Retinal pigment epithelial cell (primary cell): Measurements from ENCODE around the gene OSBPL9.

Source experiments
- DNase-seq: peaks from one replicate; pipeline ENCODE4 v3.0.0-alpha.2; 2010; ENCODE audit warnings: low read depth
- H3K4me3 ChIP-seq: 2 replicates; pipeline ENCODE4 v1.5.1; 2011; ENCODE audit warnings: mild to moderate bottlenecking, low read length, control low read depth, moderate library complexity
- TF ChIP-seq, protein P1 (sequence below): conservative IDR thresholded peaks from 2 replicates; pipeline ENCODE4 v1.5.1; 2011; ENCODE audit warnings: low read depth, low read length, control low read depth, inconsistent platforms

The OSBPL9 gene

DNA sequence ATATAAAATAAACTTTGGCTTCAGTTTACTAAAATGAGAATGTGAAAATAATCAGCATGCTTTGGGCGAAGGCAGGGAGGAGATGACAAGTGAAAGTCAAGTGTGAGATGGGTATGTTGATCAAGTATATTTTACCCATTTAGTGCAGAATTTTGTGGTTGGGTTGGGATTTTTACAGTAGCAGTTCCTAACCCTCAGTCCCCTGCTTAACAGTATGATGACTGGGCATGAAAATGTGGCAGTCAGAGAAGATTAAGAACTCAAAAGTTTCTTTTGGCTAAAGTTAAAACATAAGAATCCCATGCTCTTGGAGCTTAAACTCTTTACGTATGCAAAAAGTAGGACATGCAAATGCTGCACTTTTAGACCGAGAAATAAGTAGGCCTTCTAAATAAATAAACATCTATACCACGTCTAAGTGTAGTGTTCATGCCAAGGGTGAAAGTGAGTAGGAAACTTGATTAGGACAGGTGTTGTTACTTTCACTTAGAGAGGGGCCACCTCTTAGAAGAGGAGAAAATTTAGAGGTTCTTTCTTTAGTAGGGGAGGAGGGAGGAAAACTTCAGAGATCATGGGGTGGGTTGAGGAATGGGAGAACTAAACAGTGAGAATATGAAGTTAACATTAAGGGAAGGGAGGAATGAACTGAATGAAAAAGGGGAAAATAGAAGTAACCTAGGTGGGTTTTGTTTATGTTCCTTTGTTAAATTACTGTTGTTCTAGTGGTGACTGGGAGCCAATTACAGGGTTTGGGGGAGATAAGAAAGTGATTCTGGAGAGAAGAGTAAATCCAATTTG lies 127.8 kb downstream of the OSBPL9 start:
- TF ChIP-seq, protein P1, sequence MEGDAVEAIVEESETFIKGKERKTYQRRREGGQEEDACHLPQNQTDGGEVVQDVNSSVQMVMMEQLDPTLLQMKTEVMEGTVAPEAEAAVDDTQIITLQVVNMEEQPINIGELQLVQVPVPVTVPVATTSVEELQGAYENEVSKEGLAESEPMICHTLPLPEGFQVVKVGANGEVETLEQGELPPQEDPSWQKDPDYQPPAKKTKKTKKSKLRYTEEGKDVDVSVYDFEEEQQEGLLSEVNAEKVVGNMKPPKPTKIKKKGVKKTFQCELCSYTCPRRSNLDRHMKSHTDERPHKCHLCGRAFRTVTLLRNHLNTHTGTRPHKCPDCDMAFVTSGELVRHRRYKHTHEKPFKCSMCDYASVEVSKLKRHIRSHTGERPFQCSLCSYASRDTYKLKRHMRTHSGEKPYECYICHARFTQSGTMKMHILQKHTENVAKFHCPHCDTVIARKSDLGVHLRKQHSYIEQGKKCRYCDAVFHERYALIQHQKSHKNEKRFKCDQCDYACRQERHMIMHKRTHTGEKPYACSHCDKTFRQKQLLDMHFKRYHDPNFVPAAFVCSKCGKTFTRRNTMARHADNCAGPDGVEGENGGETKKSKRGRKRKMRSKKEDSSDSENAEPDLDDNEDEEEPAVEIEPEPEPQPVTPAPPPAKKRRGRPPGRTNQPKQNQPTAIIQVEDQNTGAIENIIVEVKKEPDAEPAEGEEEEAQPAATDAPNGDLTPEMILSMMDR, result no peak
- H3K4me3 ChIP-seq, result no peak overlapping the region
- DNase-seq, result no peak

DNA sequence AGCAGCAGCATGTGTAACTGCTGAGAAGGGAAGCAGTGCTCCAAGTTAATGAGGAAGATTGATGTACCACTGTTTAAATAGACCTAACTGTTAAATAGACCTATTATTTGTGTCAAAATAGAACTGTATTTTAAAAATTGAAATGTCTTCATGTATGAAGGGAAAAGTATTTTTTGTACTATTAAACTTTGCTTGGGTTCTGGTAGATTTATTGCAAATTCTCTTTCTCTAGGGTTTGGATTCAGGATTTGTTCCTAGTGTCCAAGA lies 128.3 kb downstream of the OSBPL9 start:
- no peak overlapping the region for H3K4me3 ChIP-seq
- no peak for DNase-seq
- TF ChIP-seq, protein P1, result no peak

DNA sequence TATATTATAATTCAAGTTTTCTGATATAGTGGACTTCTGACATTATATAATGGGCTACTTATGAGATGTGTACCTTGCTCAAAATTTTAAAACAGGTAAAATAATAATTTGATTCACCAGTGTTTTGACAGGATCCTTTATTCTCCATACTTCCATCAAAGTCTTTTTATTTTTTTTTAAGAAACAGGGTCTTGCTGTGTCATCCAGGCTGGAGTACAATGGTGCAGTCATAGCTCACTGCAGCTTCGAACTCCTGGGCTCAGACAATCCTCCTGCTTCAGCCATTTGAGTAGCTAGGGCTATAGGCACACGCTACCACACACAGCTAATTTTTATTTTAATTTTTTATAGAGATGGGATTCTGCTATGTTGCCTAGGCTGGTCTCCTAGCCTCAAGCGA lies 132.3 kb downstream of the OSBPL9 start:
- TF ChIP-seq, protein P1, result no peak
- no peak overlapping the region for H3K4me3 ChIP-seq
- no peak for DNase-seq

DNA sequence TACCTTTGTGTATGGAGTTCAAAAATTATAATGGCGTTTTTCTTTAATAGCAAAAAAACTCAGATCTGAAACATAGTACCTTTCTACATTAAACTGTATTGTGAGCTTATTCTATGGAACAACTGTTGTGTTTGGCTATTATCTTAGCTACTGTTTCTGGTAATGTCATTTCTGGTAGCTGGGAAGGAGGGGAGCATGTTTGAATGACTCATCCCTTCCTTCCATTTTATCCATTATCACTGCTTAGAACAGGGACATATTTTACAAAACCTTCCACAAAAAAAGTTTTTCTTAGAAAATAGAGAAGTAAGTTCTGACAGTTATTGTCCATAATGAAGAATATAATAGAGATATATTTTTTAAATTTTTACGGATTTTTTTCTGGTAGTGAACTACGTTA lies 133.3 kb downstream of the OSBPL9 start:
- DNase-seq, result no peak
- TF ChIP-seq, protein P1, result no peak

DNA sequence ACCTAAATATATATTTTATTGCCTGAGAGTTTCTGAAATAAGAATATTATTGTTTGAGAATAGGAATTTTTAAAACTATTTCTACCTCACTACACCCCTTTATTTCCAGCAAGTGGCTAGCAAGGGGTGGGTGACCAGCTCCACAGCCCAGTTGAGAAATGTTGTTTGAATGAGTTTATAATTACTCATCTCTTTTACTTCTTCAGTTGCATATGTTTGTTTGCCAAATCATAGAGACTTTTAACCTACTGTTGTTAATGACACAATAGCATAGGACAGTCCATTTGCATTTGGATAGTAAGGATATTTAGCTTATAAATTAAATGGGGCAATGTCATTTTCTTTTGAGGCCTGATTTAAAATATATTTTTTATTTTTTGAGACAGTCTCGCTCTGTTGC lies 133.8 kb downstream of the OSBPL9 start:
- no peak overlapping the region for H3K4me3 ChIP-seq
- DNase-seq, result no peak
- TF ChIP-seq, protein P1, result no peak

More for the DNA sequence above, 133.3 kb downstream of the OSBPL9 start:
- H3K4me3 ChIP-seq, result no peak overlapping the region

DNA sequence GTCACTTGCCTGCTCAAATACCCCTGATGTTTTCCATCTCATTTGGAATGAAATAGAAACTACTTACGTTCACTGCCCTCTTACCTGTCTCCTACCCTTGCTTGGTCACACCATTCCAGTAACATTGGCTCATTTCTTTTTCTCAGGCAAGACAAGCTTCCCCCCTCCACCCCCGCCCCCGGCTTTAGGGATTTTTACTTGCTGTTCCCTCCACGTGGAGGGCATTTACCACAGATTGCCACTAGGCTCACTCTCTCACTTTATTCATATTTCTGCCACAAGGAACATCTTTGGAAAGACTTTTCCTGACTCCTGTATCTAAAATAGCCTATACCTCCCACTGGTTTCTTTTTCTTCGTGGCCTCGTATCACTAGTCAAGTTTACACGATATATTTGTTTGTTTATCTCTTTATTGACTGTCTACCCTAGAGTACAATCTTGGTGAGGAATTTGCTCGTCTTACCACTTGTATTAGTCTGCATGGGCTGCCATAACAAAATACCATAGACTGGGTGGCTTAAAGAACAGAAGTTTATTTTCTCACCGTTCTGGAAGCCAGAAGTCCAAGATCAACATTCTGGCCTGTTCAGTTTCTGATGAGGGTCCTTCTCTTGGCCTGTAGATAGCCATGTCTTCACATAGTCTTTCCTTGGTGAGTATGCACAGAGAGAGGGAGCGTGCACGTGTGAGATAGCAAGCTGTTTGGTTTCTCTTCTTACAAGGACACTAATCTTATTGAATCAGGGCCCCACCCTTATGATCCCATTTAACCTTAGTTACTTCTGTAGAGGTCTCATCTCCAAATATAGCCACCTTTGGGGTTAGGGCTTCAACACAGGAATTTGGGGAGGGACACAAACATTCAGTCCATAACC lies 135.4 kb downstream of the OSBPL9 start:
- no peak for DNase-seq
- TF ChIP-seq, protein P1, result no peak
- H3K4me3 ChIP-seq, result no peak overlapping the region
